Neural cell (in vitro differentiated cells): Measurements from ENCODE around the gene NKAIN2. TPM values are rescaled to one million over a fixed set of nuclear protein-coding genes. Genes with fewer than 3 reads are reported as not detected.
A peak's percentile ranks its signal among the peaks of the same experiment; 100 is the strongest.

Experiments
- H2AFZ ChIP-seq: fragments of 200-600, 300-800 bp; sonication (generic), shearing (Covaris generic); 2 replicates; pipeline ENCODE4 v1.6.0; 2014; ENCODE audit warnings: low read depth, mild to moderate bottlenecking, antibody characterized with exemption, low read length, moderate library complexity
- H3F3A ChIP-seq: fragments of 200-600 bp; shearing (Covaris generic); 2 replicates; pipeline ENCODE4 v1.6.1; 2016; ENCODE audit warnings: mild to moderate bottlenecking, moderate library complexity, mixed read lengths, antibody characterized with exemption, low read length; ENCODE audit not compliant: insufficient read depth, poor library complexity, severe bottlenecking
- H3K27ac ChIP-seq: fragments of 200-600, 300-800 bp; sonication (generic), shearing (Covaris generic); 2 replicates; pipeline ENCODE4 v1.5.1; 2014; ENCODE audit warnings: mild to moderate bottlenecking, low read length, moderate library complexity
- H3K27me3 ChIP-seq: fragments of 300-800, 200-600 bp; sonication (generic), shearing (Covaris generic); 2 replicates; pipeline ENCODE4 v1.6.0; 2014; ENCODE audit warnings: mild to moderate bottlenecking, low read depth, low read length, moderate library complexity; ENCODE audit not compliant: insufficient read depth
- H3K36me3 ChIP-seq: fragments of 300-800, 200-600 bp; sonication (generic), shearing (Covaris generic); 2 replicates; pipeline ENCODE4 v1.5.1; 2014; ENCODE audit warnings: mild to moderate bottlenecking, antibody characterized with exemption, low read length, moderate library complexity; ENCODE audit not compliant: insufficient read depth
- H3K4me2 ChIP-seq: fragments of 300-800, 200-600 bp; sonication (generic), shearing (Covaris generic); 2 replicates; pipeline ENCODE4 v1.6.0; 2014; ENCODE audit warnings: mild to moderate bottlenecking, low read length
- H3K4me3 ChIP-seq: fragments of 300-800, 200-600 bp; sonication (generic), shearing (Covaris generic); 2 replicates; pipeline ENCODE4 v1.5.1; 2014; ENCODE audit warnings: mild to moderate bottlenecking, low read length, moderate library complexity
- H3K79me2 ChIP-seq: fragments of 200-600 bp; shearing (Covaris generic); replicated peaks from 2 replicates; pipeline ENCODE4 v1.6.0; 2014; ENCODE audit warnings: mild to moderate bottlenecking, low read length, moderate library complexity; ENCODE audit not compliant: insufficient read depth
- H3K9ac ChIP-seq: fragments of 300-800, 200-600 bp; sonication (generic), shearing (Covaris generic); 2 replicates; pipeline ENCODE4 v1.6.1; 2016; ENCODE audit warnings: mild to moderate bottlenecking, low read length, mixed read lengths
- H3K9me2 ChIP-seq: fragments of 200-600 bp; shearing (Covaris generic); 2 replicates; pipeline ENCODE4 v1.6.1; 2016; ENCODE audit warnings: mild to moderate bottlenecking, low read length, mixed read lengths; ENCODE audit not compliant: insufficient read depth
- H3K9me3 ChIP-seq: fragments of 200-600, 300-800 bp; sonication (generic), shearing (Covaris generic); 2 replicates; pipeline ENCODE4 v1.6.1; 2016; ENCODE audit warnings: mild to moderate bottlenecking, mixed run types, low read length, moderate library complexity, mixed read lengths
- H4K20me1 ChIP-seq: fragments of 200-600 bp; shearing (Covaris generic); 2 replicates; pipeline ENCODE4 v1.6.1; 2016; ENCODE audit warnings: mild to moderate bottlenecking, mixed run types; ENCODE audit not compliant: insufficient read depth
- CTCF ChIP-seq: fragments of 450-650 bp; IDR thresholded peaks from 2 replicates; pipeline ENCODE4 v1.5.1; 2014; ENCODE audit warnings: antibody characterized with exemption, mild to moderate bottlenecking, moderate library complexity; ENCODE audit not compliant: poor library complexity, severe bottlenecking
- EP300 ChIP-seq: fragments of 450-650 bp; conservative IDR thresholded peaks from 2 replicates; pipeline ENCODE4 v1.6.1; 2014; ENCODE audit warnings: antibody characterized with exemption, mild to moderate bottlenecking, moderate library complexity; ENCODE audit not compliant: poor library complexity, severe bottlenecking
- EZH2 ChIP-seq: fragments of 200-600, 300-800 bp; shearing (Covaris generic), sonication (generic); IDR thresholded peaks from 2 replicates; pipeline ENCODE4 v1.6.1; 2014; ENCODE audit warnings: antibody characterized with exemption, low read length, borderline replicate concordance, mild to moderate bottlenecking; ENCODE audit not compliant: insufficient read depth, poor library complexity, severe bottlenecking
- MXI1 ChIP-seq: fragments of 450-650 bp; conservative IDR thresholded peaks from 2 replicates; pipeline ENCODE4 v1.6.1; 2014; ENCODE audit warnings: antibody characterized with exemption, mild to moderate bottlenecking; ENCODE audit not compliant: poor library complexity, severe bottlenecking
- POLR2AphosphoS5 ChIP-seq: IDR thresholded peaks from 2 replicates; pipeline ENCODE4 v1.6.1; 2012
- RAD21 ChIP-seq: fragments of 450-650 bp; conservative IDR thresholded peaks from 2 replicates; pipeline ENCODE4 v1.6.1; 2014; ENCODE audit warnings: antibody characterized with exemption, mild to moderate bottlenecking, moderate library complexity
- REST ChIP-seq: IDR thresholded peaks from 2 replicates; pipeline ENCODE4 v1.6.1; 2012; ENCODE audit warnings: borderline replicate concordance
- SMC3 ChIP-seq: fragments of 450-650 bp; conservative IDR thresholded peaks from 2 replicates; pipeline ENCODE4 v1.6.1; 2014; ENCODE audit warnings: antibody characterized with exemption, mild to moderate bottlenecking, moderate library complexity; ENCODE audit not compliant: poor library complexity
- TAF1 ChIP-seq: IDR thresholded peaks from 2 replicates; pipeline ENCODE4 v1.6.1; 2012; ENCODE audit warnings: low read depth
- polyA plus RNA-seq: library from polyadenylated mRNA; depleted of rRNA; stranded (reverse); fragments of >200 nt; gene quantifications from 2 replicates; pipeline ENCODE4 v1.2.3, GENCODE V29; 2014

NKAIN2 gene
- polyA plus RNA-seq, 1 donor from 2014 or later, result 23.2 TPM

GRCh38 chr6:123804787-123805540, 1.3 kb downstream of the NKAIN2 start:
- H3K4me3 ChIP-seq, result peak overlapping the region; percentile 78
- peak overlapping the region; percentile 63 for H3K9ac ChIP-seq

GRCh38 chr6:123805921-123806320, 2.3 kb downstream of the NKAIN2 start:
- Histone ChIP-seq H3K9ac (no peak overlapping the region), H3F3A (no peaks in the 10 kb centered on the region), H4K20me1 (no peaks in the 10 kb centered on the region), H3K27me3 (no peaks in the 10 kb centered on the region), H3K36me3 (no peaks in the 10 kb centered on the region), H3K4me3 (peak overlapping the region; percentile 78), H3K9me3 (no peaks in the 10 kb centered on the region), H3K27ac (no peak overlapping the region), H3K79me2 (peaks cover 18% of the 10 kb centered on the region), H3K9me2 (no peaks in the 10 kb centered on the region), H2AFZ (no peak overlapping the region), H3K4me2 (no peak overlapping the region)
- TF ChIP-seq RAD21, result no peak
- no peak for TF ChIP-seq TAF1
- TF ChIP-seq CTCF, result no peak
- no peak for TF ChIP-seq POLR2AphosphoS5

More at GRCh38 chr6:123804787-123805540, 1.3 kb downstream of the NKAIN2 start:
- no peak overlapping the region for H2AFZ ChIP-seq
- H3K36me3 ChIP-seq, result no peaks in the 10 kb centered on the region
- H3K9me3 ChIP-seq, result no peaks in the 10 kb centered on the region
- H3K4me2 ChIP-seq, result peak overlapping the region; percentile 51
- no peak for TF ChIP-seq MXI1
- TF ChIP-seq RAD21, result no peak
- no peak for TF ChIP-seq POLR2AphosphoS5
- TF ChIP-seq EZH2, result no peak
- no peak for TF ChIP-seq SMC3
- TF ChIP-seq CTCF, result no peak
- no peak for TF ChIP-seq REST
- no peak for TF ChIP-seq TAF1
- no peak for TF ChIP-seq EP300
- H3K79me2 ChIP-seq, result peaks cover 18% of the 10 kb centered on the region
- no peaks in the 10 kb centered on the region for H3F3A ChIP-seq
- no peaks in the 10 kb centered on the region for H4K20me1 ChIP-seq
- H3K9me2 ChIP-seq, result no peaks in the 10 kb centered on the region
- no peak overlapping the region for H3K27ac ChIP-seq
- H3K27me3 ChIP-seq, result no peaks in the 10 kb centered on the region
